Cardiac fibroblast (primary cell): ENCODE results near the gene CHD9.
A peak's percentile ranks its signal among the peaks of the same experiment; 100 is the strongest.
"Not testable (repeated sequence)": the region's sequence is repeated elsewhere in the genome, so short reads cannot be mapped to it uniquely, and the experiment has no call there.

Source experiments
- DNase-seq, 2 donors: peaks; one replicate each; pipeline versions ENCODE4 v3.0.0 to v3.0.0-alpha.2; 2010; ENCODE audit warnings: low read depth in 2 of 2
- H3K4me3 ChIP-seq, 2 donors: replicated peaks in 1 of 2; 1 replicate in 1 of 2; 2 replicates in 1 of 2; pipeline ENCODE4 v1.5.1; 2011; ENCODE audit warnings: low read depth in 2 of 2, low read length in 2 of 2, mild to moderate bottlenecking in 2 of 2, moderate library complexity in 1 of 2
- CTCF ChIP-seq: IDR thresholded peaks from one replicate; pipeline ENCODE4 v1.5.1; 2011; ENCODE audit warnings: low read depth, mild to moderate bottlenecking, low read length, inconsistent platforms

The CHD9 gene

GRCh38 chr16:53257001-53257400 is 202.2 kb downstream of the CHD9 start:
- peak; percentile 64 to 74 for DNase-seq
- TF ChIP-seq CTCF, result no peak
- H3K4me3 ChIP-seq, result no peak overlapping the region

- H3K4me3 ChIP-seq, result no peak overlapping the region
- TF ChIP-seq CTCF, result no peak
- no peak for DNase-seq
Measured at GRCh38 chr16:53258809-53259208, 204.0 kb downstream of the CHD9 start.

- DNase-seq, result no peak
- no peak for TF ChIP-seq CTCF
- H3K4me3 ChIP-seq, result no peak overlapping the region
Measured at GRCh38 chr16:53261276-53261675, 206.5 kb downstream of the CHD9 start.

- H3K4me3 ChIP-seq, result no peak overlapping the region
- no peak for DNase-seq
- no peak for TF ChIP-seq CTCF
Measured at GRCh38 chr16:53262645-53263044, 207.9 kb downstream of the CHD9 start.

- no peak overlapping the region for H3K4me3 ChIP-seq
- no peak for DNase-seq
- TF ChIP-seq CTCF, result no peak
Measured at GRCh38 chr16:53266156-53266555, 211.4 kb downstream of the CHD9 start.

- DNase-seq, result not testable (repeated sequence)
Measured at GRCh38 chr16:53278498-53278897, 223.7 kb downstream of the CHD9 start.

GRCh38 chr16:53281280-53281679 is 226.5 kb downstream of the CHD9 start:
- no peak overlapping the region for H3K4me3 ChIP-seq
- no peak for DNase-seq
- TF ChIP-seq CTCF, result no peak

More at GRCh38 chr16:53278498-53278897, 223.7 kb downstream of the CHD9 start:
- not testable (repeated sequence) for H3K4me3 ChIP-seq
